NCI-H69 (cell line): ENCODE data around the gene LPIN1.
"Not testable (repeated sequence)": the region's sequence is repeated elsewhere in the genome, so short reads cannot be mapped to it uniquely, and the experiment has no call there.

Source experiments
- DNase-seq: peaks from one replicate; lab custom pipeline; 2025; lab: John Stamatoyannopoulos, UW

Gene LPIN1

GRCh38 chr2:11715987-11716652, 30.3 kb upstream of the LPIN1 start:
- no peak for DNase-seq

- DNase-seq = no peak
Observed at GRCh38 chr2:11716689-11717321, 29.6 kb upstream of the LPIN1 start.

- no peak for DNase-seq
Observed at GRCh38 chr2:11717623-11718022, 28.8 kb upstream of the LPIN1 start.

GRCh38 chr2:11718606-11719005, 27.8 kb upstream of the LPIN1 start:
- DNase-seq = no peak

- DNase-seq = peak; percentile 6
Observed at GRCh38 chr2:11719230-11719977, 27.0 kb upstream of the LPIN1 start.

GRCh38 chr2:11720752-11721151, 25.7 kb upstream of the LPIN1 start:
- DNase-seq = no peak

- DNase-seq = peak; percentile 28
Observed at GRCh38 chr2:11722292-11723060, 24.0 kb upstream of the LPIN1 start.

GRCh38 chr2:11723061-11723371, 23.4 kb upstream of the LPIN1 start:
- no peak for DNase-seq

GRCh38 chr2:11724151-11724550, 22.3 kb upstream of the LPIN1 start:
- no peak for DNase-seq

GRCh38 chr2:11726384-11726783, 20.0 kb upstream of the LPIN1 start:
- no peak for DNase-seq

- peak; percentile 2 for DNase-seq
Observed at GRCh38 chr2:11729362-11730212, 16.8 kb upstream of the LPIN1 start.

- DNase-seq = not testable (repeated sequence)
Observed at GRCh38 chr2:11731214-11731984, 15.0 kb upstream of the LPIN1 start.

GRCh38 chr2:11732587-11732986, 13.8 kb upstream of the LPIN1 start:
- no peak for DNase-seq

- DNase-seq = not testable (repeated sequence)
Observed at GRCh38 chr2:11737852-11738251, 8.6 kb upstream of the LPIN1 start.

- peak; percentile 28 for DNase-seq
Observed at GRCh38 chr2:11738589-11739436, 7.6 kb upstream of the LPIN1 start.

GRCh38 chr2:11740723-11741122, 5.7 kb upstream of the LPIN1 start:
- DNase-seq = no peak

- no peak for DNase-seq
Observed at GRCh38 chr2:11742317-11742701, 4.1 kb upstream of the LPIN1 start.

- DNase-seq = no peak
Observed at GRCh38 chr2:11742702-11743357, 3.6 kb upstream of the LPIN1 start.

GRCh38 chr2:11743366-11743765, 3.1 kb upstream of the LPIN1 start:
- DNase-seq = no peak
